T-helper 1 cell treated with Interleukin-12 subunit alpha and Interleukin-12 subunit beta and Interleukin-4 antibody, amounts not matched to agents 30 μg/mL and 1 μg/mL, for 36 hours (primary cell): ENCODE measurements around the gene MACC1.
"Not testable (repeated sequence)": the region's sequence is repeated elsewhere in the genome, so short reads cannot be mapped to it uniquely, and the experiment has no call there.

Experiments used
- H3K27ac Mint-ChIP-seq: one replicate; pipeline ENCODE4 v1.8.0; 2021; ENCODE audit warnings: mild to moderate bottlenecking, mixed read lengths
- H3K27me3 Mint-ChIP-seq: one replicate; pipeline ENCODE4 v1.8.0; 2021; ENCODE audit warnings: low read depth, mixed read lengths
- H3K36me3 Mint-ChIP-seq: one replicate; pipeline ENCODE4 v1.8.0; 2021; ENCODE audit warnings: low read depth, mixed read lengths
- H3K4me1 Mint-ChIP-seq: one replicate; pipeline ENCODE4 v1.8.0; 2021; ENCODE audit warnings: low read depth, mixed read lengths
- H3K4me3 Mint-ChIP-seq: one replicate; pipeline ENCODE4 v1.8.0; 2021; ENCODE audit warnings: mild to moderate bottlenecking, moderate library complexity, mixed read lengths
- H3K9me3 Mint-ChIP-seq: one replicate; pipeline ENCODE4 v1.8.0; 2021; ENCODE audit warnings: mixed read lengths

MACC1 gene

DNA sequence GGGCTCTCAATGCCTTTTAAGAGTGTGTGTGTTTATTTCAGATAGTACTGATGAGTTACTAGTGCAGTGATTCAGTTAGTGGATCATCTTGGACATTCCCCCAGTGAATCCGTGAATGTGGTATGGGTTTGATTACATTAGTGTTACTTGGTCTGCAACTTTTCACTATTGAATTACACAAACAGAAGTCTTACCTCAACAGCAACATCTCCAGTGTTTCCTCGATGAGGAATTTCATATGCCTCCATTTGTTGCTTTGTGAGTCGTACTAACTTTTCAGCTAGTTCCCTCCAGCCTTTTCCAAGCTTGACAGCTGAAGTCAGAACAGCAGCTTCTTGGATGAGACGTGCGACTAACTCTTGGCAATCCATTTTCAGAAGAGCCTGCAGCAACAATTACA is 63.2 kb downstream of the MACC1 start:
- H3K4me1 Mint-ChIP-seq: no peaks in the 10 kb centered on the region
- H3K27me3 Mint-ChIP-seq: no peaks in the 10 kb centered on the region
- H3K9me3 Mint-ChIP-seq: no peaks in the 10 kb centered on the region
- no peak overlapping the region for H3K27ac Mint-ChIP-seq
- no peak overlapping the region for H3K4me3 Mint-ChIP-seq
- H3K36me3 Mint-ChIP-seq: no peaks in the 10 kb centered on the region

DNA sequence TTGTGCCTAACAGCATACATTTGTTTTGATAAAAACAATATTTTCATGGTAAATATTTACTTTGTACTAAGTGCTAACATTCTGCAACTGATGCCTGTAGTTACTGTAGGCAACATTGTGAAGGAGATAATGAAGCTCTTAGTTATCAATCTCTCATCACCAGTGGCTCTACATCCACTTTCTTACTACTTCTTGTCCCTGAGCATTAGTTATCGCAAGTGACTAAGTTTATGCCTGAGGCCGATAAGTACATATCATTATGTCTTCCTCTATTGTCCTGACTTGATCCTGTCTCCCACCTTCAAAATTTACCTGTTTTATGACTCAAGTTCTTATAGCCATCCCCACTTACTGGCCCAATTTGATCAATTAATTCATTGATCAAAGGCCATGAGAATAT is 63.6 kb downstream of the MACC1 start:
- Mint-ChIP-seq H3K36me3 (no peaks in the 10 kb centered on the region), H3K9me3 (no peaks in the 10 kb centered on the region), H3K27me3 (no peaks in the 10 kb centered on the region), H3K4me3 (no peak overlapping the region), H3K27ac (no peak overlapping the region), H3K4me1 (no peaks in the 10 kb centered on the region)

DNA sequence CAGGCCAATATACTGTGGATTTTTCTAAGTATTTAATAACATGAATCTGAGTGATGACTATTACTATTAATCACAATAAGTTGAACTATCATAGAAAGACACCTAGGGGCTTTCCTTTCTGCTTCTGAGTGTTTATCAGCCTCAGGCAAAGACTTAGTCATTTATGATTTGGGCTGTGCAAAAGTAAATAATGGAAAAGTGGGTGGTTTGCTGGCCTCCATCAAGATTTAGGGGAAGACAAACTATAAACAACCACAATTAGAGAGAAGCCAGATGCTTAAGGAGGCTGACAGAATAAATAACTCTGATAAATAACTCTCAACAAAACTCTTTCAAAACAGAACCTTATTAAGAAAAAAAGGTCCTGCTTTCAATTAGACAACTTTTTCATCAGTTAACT is 64.7 kb downstream of the MACC1 start:
- no peak overlapping the region for H3K27ac Mint-ChIP-seq
- no peaks in the 10 kb centered on the region for H3K4me1 Mint-ChIP-seq
- H3K36me3 Mint-ChIP-seq: no peaks in the 10 kb centered on the region
- no peak overlapping the region for H3K4me3 Mint-ChIP-seq
- no peaks in the 10 kb centered on the region for H3K9me3 Mint-ChIP-seq
- H3K27me3 Mint-ChIP-seq: no peaks in the 10 kb centered on the region

DNA sequence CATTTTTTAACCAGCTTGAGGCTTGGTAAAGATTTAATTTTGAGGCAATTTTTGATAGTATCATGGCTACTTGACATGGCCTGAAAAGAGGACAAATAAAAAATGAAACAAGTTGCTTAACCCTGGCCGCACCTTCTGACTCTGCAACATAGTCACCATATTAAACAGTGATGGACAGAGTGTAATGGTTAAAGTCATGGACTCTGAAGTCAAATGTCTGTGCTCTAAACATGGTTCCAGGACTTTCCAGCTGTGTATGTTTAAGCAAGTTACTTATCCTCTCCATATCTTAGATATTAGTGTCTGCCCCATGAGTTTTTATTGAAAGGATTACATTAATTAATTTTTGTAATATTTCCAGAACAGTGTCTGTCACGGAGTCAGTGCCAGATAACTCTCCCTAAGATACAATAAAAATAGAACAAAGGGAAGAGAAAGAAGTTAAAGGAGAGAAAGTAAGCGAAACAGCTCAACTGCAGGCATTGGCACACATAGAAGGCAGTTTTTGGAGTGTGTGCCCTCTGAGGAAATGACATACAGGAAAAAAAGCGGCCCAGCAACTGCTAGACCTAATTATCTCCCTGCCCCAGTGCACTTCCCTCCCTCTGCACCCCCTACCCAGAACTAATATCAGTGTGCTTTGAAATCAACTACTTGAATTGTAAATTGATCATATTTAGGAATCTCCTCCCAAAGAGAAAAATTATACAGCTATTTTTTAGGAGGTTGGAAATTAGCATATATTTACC is 65.3 kb downstream of the MACC1 start:
- Mint-ChIP-seq H3K9me3 (no peaks in the 10 kb centered on the region), H3K27me3 (no peaks in the 10 kb centered on the region), H3K27ac (no peak overlapping the region), H3K36me3 (no peaks in the 10 kb centered on the region), H3K4me1 (no peaks in the 10 kb centered on the region), H3K4me3 (no peak overlapping the region)

DNA sequence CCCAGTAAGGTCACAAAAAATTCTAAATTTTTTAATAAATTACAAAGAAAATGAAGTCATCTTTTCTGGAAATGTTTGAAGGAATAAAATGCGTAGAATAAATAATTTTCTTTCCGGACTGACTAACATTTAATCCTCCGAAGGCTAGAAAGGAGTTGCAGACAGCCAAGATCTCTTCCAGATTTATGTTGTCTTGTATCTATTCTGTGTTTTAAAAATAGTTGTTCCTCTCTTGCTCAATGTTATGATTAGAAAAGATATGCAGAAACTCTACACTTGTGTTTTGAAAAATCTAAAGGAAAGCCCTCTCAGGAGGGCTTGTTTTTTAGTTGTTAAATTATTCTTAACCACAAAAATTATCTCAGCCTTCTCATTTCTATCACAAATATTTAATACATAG is 70.7 kb downstream of the MACC1 start:
- H3K4me1 Mint-ChIP-seq: no peaks in the 10 kb centered on the region
- no peaks in the 10 kb centered on the region for H3K27me3 Mint-ChIP-seq
- H3K27ac Mint-ChIP-seq: no peak overlapping the region
- H3K9me3 Mint-ChIP-seq: no peaks in the 10 kb centered on the region
- H3K36me3 Mint-ChIP-seq: no peaks in the 10 kb centered on the region
- H3K4me3 Mint-ChIP-seq: no peak overlapping the region

DNA sequence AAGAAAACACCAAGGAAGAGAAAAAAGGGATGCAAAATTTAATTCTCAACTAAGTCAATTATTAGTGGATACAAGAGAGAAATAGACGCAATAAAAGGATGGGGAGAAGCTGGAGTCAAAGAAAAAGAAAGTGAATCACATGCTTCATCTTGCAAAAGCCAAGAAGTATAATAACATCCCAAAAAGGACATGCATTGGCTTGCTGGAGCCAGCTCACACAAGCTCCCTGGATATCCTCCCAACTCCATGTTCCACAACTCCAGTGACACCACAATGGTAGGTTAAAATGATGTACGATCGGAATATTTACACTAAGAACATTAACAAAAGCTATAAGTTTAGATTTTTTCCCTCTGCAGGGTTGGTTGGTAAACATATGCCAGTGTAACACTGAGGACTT is 72.4 kb downstream of the MACC1 start:
- Mint-ChIP-seq H3K27me3 (no peaks in the 10 kb centered on the region), H3K36me3 (no peaks in the 10 kb centered on the region), H3K9me3 (no peaks in the 10 kb centered on the region), H3K4me1 (no peaks in the 10 kb centered on the region), H3K4me3 (no peak overlapping the region), H3K27ac (no peak overlapping the region)

DNA sequence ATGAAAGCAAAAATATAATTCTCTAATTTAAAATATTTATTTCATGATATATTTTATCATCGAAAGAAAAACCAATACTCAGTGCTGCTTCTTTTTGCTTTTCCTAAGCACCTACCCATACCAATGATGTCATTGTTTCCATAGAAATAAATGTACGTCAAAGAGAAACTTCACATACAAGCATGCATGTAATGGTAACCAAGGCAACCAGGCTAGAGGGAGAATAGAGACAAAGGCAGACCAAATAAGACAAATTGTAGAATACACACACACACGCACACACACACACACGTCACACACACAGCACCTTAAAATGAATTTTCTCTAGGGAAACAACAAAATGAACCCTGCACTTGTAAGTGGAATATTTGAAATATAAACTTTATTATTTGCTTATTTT is 75.5 kb downstream of the MACC1 start:
- Mint-ChIP-seq H3K4me3 (no peak overlapping the region), H3K27ac (no peak overlapping the region), H3K9me3 (no peaks in the 10 kb centered on the region), H3K27me3 (no peaks in the 10 kb centered on the region), H3K4me1 (no peaks in the 10 kb centered on the region), H3K36me3 (no peaks in the 10 kb centered on the region)

DNA sequence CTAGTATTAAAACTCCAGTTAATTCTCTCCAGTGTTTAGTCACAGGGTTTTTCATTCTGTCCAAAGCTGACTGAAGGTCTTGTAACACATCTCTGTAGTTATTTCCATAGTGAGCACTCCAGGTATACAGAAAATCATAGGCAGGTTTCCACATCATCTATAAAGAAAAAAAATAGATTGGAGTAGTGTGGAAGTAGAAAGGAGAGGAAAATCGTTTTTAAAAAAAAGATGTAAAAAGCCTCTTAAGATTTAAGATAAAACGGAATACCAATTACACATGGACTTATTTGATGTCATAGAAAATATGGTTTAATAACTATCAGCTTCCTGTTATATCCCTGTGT is 76.2 kb downstream of the MACC1 start:
- no peaks in the 10 kb centered on the region for H3K4me1 Mint-ChIP-seq
- no peak overlapping the region for H3K27ac Mint-ChIP-seq
- no peaks in the 10 kb centered on the region for H3K36me3 Mint-ChIP-seq
- H3K27me3 Mint-ChIP-seq: no peaks in the 10 kb centered on the region
- H3K9me3 Mint-ChIP-seq: no peaks in the 10 kb centered on the region
- no peak overlapping the region for H3K4me3 Mint-ChIP-seq

DNA sequence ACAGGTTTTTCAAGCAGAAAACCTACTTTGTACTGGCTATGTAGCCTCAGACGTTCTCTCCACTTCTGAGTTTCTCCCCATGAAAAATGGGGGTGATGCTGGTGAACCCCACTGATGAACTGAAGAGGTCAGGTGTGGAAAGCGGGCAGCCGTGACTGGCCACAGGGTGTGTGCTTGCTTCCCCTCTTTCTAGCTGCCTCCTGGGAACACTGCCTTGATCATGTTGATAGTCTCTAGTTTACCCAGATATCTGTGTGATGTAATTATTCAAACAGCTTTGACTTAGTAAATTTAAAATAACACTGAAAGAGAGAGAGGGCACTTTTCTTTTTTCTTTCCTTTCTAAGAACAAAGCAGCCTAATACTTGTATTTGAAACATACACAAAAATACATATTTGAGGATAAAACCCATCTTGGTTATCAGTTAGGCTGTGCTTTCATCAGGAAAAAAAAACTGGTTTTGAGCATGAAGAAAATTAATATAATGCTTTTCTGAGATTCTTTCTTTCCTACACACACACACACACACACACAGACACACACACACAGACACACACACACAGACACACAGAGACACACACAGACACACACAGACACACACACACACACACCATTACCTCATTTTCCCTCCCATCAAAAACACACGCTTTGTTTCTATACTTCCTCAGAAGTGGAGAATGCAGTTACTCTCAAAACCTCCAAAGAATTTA is 76.7 kb downstream of the MACC1 start:
- no peak overlapping the region for H3K27ac Mint-ChIP-seq
- H3K9me3 Mint-ChIP-seq: no peaks in the 10 kb centered on the region
- no peaks in the 10 kb centered on the region for H3K36me3 Mint-ChIP-seq
- no peaks in the 10 kb centered on the region for H3K4me1 Mint-ChIP-seq
- no peaks in the 10 kb centered on the region for H3K27me3 Mint-ChIP-seq
- no peak overlapping the region for H3K4me3 Mint-ChIP-seq

DNA sequence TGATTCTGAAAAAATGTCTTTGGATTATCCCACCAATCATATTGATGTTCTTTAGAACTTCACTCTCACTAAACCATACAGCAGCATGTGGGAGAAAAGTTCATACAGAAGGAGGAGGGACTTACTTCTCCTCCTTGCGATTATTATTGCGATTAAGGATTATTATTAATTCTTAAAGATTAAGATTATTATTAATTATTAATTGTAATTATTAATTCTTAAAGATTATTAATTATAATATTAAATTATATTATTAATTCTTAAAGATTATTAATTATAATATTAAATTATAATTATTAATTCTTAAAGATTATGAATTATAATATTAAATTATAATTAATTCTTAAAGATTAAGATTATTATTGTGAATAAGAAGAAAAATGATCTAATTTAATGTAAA is 80.5 kb downstream of the MACC1 start:
- Mint-ChIP-seq H3K9me3 (no peaks in the 10 kb centered on the region), H3K27me3 (no peaks in the 10 kb centered on the region), H3K27ac (no peak overlapping the region), H3K4me3 (no peak overlapping the region), H3K36me3 (no peaks in the 10 kb centered on the region), H3K4me1 (no peaks in the 10 kb centered on the region)

DNA sequence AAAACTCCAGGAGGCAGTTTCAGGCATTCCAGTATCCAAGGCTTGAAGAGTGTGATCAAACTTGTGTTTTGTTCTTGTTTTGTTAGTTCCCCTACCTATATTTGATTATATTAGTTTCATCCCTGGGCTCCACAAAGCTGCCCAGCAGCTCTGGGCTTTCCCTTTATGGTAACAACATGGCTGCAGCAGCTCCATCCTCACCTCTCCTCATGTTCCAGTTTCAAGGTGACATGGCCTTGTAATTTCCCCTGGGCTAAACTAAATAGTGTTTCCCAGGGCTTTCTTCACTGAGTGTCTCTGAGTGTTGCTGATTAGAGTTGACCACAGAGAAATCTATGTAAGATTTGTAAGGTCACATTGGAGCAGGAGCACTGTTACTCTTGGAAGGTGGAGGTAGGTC is 83.4 kb downstream of the MACC1 start:
- Mint-ChIP-seq H3K9me3 (no peaks in the 10 kb centered on the region), H3K27me3 (no peaks in the 10 kb centered on the region), H3K36me3 (no peaks in the 10 kb centered on the region), H3K4me1 (no peaks in the 10 kb centered on the region), H3K27ac (no peak overlapping the region), H3K4me3 (no peak overlapping the region)

DNA sequence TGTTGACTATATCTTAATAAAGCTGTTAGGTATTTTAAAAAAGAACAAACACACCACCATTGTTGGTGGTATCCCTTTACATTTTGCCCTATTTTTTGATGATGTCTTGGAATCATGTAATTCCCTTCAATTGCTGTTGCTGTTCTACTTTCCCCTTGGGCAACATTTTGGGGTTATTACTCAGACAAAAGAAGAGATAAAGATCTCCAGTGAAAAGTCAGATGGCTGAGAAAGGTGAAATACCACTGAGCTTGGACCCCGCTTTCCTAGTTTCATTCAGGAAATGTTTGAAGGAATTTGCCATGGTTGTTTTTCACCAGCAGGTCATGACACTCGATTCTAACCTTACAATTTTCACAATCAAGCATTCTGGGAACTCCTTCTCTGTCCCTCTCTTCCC is 84.6 kb downstream of the MACC1 start:
- Mint-ChIP-seq H3K4me1 (no peaks in the 10 kb centered on the region), H3K36me3 (no peaks in the 10 kb centered on the region), H3K9me3 (no peaks in the 10 kb centered on the region), H3K27ac (no peak overlapping the region), H3K4me3 (no peak overlapping the region), H3K27me3 (no peaks in the 10 kb centered on the region)

DNA sequence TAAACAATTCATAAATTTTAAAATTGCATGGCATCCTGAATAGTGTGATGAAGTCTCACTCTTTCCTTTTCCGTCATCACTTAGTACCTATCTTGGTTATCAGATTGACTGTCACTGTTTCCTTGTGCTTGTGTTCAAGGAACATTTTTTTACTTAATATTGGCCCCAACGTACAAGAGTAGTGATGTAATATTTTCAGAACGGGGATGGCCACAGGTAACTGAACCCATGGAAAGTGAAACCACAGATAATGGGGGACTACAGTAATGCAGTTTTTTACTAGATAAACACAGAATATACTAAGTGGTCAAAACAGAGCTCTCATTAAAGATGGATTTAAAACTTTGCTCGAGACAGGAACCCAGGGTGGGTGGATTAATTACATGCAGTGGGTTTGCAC is 85.4 kb downstream of the MACC1 start:
- Mint-ChIP-seq H3K4me3 (no peak overlapping the region), H3K9me3 (no peaks in the 10 kb centered on the region), H3K27ac (no peak overlapping the region), H3K27me3 (no peaks in the 10 kb centered on the region), H3K4me1 (no peaks in the 10 kb centered on the region), H3K36me3 (no peaks in the 10 kb centered on the region)

DNA sequence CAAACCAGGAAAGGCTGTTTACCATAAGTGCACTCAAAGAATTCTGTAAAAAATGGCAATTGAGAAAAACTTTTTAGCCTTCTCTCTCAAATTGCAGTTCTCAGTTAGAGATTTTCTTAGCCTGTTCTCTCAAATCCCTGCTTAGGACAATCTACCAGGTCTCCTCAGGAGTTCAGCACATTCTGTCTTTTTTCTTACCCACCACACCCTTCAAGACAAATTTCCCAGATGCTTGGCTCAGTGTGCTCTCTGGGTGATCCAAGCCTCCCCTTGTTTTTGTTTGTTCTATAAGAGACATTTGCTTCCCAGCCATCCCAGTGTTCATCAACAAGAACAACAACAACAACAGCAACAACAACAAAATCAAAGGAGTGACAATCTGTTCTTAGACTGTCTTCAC is 87.3 kb downstream of the MACC1 start:
- H3K36me3 Mint-ChIP-seq: no peaks in the 10 kb centered on the region
- no peak overlapping the region for H3K4me3 Mint-ChIP-seq
- H3K27ac Mint-ChIP-seq: no peak overlapping the region
- H3K27me3 Mint-ChIP-seq: no peaks in the 10 kb centered on the region
- H3K4me1 Mint-ChIP-seq: no peaks in the 10 kb centered on the region
- H3K9me3 Mint-ChIP-seq: no peaks in the 10 kb centered on the region

DNA sequence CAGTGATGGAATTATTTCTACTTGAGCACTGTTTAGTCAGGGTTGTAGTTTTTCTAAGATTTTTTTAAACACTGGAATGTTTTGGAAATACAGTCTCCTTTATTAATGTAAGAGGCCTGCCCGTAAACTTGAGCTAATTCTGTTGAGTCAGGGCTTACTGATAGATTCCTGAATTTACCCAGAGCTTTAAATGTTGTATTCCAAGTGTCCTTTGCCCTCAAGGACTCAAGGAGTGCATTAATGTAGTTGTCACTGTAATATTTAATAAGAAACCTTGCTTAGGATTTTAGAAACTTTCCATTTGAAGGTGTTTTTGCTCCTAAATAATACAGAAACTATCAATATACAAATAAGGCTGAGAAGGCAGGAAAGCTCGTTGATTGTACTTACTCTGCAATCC is 89.2 kb downstream of the MACC1 start:
- Mint-ChIP-seq H3K9me3 (no peaks in the 10 kb centered on the region), H3K27me3 (no peaks in the 10 kb centered on the region), H3K36me3 (no peaks in the 10 kb centered on the region), H3K4me3 (no peak overlapping the region), H3K27ac (no peak overlapping the region), H3K4me1 (no peaks in the 10 kb centered on the region)

DNA sequence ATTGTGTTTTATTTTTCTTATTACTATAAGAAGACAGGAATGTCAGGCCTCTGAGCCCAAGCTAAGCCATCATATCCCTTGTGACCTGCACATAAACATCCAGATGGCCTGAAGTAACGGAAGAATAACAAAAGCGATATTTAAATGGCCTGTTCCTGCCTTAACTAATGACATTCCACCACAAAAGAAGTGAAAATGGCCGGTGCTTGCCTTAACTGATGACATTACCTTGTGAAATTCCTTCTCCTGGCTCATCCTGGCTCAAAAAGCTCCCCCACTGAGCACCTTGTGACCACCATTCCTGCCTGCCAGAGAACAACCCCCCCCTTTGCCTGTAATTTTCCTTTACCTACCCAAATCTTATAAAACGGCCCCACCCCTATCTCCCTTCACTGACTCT is 91.1 kb downstream of the MACC1 start:
- H3K4me1 Mint-ChIP-seq, H3K27ac Mint-ChIP-seq, H3K9me3 Mint-ChIP-seq, H3K36me3 Mint-ChIP-seq, H3K27me3 Mint-ChIP-seq, H3K4me3 Mint-ChIP-seq: not testable (repeated sequence)
